Middle frontal gyrus (tissue), 1 donor: ENCODE results near the gene MYOT.

Experiments used
- DNase-seq: peaks from one replicate; pipeline ENCODE4 v3.0.0-alpha.2; 2015; ENCODE audit warnings: low spot score; ENCODE audit errors: extremely low spot score

Gene MYOT

DNA sequence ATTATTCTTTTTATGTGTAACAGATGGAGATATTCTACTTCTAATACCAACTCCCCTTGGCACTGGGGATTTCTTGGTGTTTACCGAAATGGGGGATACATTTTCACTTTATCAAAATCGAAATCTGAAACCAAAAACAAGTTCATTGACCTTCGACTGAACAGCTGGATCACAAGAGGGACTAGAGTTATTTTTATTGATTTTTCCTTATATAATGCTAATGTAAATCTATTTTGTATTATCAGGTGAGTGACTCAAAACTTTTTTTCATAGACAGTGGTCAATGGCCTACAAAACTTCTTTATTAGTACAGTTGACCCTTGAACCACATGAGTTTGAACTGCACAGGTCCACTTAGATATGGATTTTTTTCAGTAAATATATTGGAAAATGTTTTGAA, 31.8 kb downstream of the MYOT start:
- DNase-seq = no peak

DNA sequence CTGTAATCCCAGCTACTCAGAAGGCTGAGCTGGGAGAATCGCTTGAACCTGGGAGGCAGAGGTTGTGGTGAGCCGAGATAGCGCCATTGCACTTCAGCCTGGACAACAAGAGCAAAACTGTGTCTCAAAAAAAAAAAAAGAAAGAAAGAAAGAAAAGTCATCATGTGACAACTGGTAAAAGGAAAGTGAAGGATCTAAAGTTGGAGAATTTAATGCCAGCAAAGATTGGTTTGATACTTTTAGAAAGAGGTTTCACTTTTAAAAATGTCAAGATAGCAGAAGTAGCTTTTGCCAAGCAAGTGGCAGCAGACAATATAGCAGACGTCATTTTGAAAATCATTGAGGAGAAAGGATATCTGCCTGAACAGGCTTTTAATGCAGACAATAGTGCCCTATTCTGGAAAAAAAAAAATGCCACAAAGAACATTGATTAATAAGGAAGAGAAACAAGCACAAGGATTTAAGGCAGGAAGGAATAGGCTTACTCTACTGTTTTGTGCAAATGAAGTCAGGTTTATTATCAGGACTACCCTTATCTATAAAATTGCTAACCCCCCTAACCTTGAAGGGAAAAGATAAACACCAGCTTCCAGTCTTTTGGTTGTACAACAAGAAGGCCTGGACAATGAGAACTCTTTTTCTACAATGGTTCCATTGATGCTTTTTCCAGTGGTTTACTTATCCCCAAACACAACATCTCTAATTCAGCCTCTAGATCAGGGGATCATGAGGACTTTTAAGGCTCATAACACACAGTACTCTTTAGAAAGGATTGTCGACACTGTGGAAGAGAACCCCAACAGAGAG, 33.6 kb downstream of the MYOT start:
- no peak for DNase-seq

DNA sequence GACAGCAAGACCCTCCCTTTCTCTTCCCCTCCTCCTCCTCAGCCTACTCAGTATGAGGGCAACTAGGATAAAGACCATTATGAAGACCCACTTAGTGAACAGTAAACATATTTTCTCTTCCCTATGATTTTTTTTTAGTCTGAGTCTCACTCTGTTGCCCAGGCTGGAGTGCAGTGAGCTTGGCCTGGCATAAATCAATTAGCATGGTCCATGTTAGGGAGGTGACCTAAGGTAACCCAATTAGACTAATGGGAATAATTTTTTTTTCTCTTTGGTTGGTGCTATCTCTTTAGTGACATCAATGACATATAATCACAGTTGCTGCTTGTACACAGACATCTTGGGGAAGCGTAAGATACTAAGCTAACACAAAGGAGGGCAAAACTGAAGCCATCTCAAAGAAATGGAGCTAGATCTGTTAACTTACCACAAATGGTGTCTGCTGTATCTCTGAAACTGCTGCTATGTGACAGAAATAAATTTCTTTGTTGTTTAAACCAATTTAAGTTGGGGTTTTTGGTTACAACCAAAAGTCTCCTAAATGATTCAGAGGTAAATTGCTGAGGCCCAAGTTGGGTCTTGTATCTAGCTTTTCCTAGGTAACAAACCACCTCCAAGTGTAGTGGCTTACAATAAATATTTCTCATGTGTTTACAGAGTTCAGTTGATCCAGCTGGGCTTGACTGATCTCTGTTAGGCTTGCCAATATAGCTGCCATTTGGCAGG, 34.9 kb downstream of the MYOT start:
- DNase-seq = no peak

DNA sequence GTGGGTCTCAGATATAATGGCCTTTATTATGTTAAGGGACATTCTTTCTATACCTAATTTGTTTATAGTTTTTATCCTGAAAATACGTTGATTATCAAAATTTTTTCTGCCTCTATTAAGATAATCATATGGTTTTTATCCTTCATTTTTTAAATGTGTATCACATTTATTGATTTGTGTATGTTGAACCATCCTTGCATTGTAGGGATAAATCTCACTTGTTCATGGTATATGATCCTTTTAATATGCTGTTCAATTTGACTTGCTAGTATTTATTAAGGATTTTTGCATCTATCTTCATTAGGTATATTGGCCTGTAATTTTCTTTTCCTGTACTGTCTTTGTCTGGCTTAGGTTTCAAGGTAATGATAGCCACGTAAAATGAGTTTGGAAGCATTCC, 47.1 kb downstream of the MYOT start:
- DNase-seq = no peak

DNA sequence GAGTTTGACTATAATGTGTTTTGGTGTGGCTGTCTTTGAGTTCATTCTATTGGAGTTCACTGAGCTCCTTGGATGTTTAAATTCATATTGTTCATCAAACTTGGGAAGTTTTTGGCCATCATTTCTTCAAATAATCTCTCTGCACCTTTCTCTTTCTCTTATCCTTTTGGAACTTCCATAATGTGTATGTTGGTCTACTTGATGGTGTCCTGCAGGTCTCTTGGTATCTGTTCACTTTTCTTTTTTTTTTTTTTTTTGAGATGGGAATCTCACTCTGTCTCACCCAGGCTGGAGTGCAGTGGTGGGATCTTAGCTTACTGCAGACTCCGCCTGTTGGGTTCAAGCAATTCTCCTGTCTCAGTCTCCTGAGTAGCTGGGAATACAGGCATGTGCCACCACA, 49.3 kb downstream of the MYOT start:
- no peak for DNase-seq

DNA sequence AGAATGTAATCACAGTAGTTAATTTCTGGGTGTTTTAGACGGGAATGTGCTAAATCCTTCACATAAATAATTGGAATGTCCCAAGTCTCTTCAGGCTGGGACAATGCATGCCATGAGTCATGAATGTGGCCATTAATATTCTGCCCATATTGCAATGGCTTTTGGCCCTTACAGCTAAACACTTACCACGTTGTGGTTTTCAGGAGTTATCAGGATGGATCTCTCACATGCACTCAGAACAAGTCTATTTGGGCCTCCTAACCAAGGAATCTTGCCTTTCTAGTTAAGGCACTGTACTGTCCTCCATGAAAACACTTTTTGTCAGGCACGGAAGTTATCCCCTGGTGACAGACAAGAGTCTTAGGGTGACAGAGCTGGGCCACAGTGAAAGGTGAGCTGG, 54.3 kb downstream of the MYOT start:
- DNase-seq = no peak

DNA sequence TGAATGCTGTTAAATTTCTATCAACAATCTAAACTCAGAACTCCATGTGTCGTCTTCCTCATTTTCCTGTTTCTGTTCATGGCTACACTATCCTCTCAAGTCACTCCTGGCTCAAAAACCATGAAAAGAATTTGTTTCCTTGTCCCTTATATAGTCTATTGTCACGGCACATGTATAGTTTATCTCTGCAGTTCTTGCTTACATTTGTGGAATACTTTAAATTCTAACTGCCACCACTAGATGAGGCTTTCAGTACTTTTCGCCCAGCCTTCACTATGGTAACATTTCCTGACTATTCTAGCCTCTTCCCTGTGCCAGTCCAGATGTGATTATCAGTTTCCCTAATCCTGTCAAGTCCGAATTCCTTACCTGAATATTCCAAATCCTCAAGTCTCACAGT, 56.2 kb downstream of the MYOT start:
- DNase-seq = no peak

DNA sequence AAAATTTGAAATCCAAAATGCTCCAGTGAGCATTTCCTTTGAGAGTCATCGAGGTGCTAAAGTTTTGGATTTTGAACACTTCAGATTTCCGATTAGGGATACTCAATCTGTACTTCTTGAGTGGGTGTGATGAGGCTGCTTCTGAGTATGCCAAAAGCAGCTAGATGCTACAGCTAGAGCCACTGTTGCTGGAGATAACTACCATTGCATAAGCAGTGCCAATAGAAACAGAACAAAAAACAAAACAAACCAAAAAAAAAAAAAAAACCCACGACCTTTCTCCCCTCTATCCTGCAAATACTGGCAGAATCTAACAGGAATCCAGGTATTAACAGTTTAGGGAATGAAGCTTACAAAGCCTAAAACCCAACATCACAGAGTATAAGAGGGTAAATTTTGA, 65.1 kb downstream of the MYOT start:
- no peak for DNase-seq

DNA sequence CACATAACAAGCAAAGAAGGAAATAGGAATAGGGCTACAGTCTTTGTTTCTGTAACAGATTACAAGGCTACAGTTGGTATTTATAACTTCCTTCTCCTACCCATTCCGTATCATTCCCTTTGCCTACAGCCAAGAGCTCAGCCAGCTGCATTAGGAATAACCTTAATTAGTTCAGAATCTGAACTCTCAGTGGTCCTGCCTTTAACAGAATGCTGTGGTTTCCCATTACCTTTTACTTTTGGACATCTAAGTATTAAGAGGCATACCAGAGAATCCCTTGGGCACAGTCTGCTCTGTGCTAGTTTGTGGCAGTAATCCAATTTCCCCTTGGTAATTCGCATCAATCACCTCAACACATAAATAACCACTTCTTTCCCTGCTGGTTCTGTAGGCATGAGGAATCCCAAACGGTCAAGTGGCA, 65.8 kb downstream of the MYOT start:
- no peak for DNase-seq

DNA sequence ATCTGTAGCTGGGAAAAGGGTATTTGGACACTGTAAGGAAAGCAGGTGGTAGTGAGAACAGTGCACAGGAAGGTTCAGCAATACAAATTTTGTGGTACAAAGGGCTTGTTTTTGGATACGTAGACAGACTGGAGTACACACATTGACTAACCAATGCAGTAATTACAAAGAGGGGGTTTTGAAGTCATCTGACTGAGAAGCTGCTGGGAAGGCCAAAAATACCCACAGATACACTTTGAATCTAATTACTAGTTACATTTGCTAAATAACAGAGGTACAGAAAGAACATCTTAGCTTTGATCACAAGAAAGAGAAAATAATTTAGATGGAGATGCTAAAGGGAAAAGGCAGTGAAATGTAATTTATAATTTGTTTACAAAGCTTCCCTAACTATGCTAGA, 67.5 kb downstream of the MYOT start:
- DNase-seq = no peak

DNA sequence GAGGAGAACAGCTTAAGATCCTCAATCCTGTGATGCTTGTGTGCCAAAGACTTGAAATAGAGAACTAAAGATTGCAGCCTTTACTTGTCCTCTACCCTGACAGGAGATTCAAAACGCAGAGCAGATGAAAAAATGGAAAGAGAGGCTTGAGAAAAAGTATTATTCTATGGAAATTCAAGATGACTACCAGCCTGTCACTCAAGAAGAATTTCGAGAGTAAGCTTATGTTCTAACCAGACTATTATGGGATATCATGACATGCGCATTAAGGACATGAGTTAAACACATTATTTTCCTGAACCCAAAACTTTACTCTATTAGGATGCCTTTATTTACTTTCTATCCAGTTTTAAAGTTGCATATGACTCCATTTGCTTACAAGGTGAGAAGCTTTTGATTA, 68.0 kb downstream of the MYOT start:
- no peak for DNase-seq
